Transverse colon (tissue), 4 donors: Measurements from ENCODE around the gene SLC35F2. TPM values are rescaled to one million over a fixed set of nuclear protein-coding genes. Genes with fewer than 3 reads are reported as not detected.
A peak's percentile ranks its signal among the peaks of the same experiment; 100 is the strongest.

Source experiments
- DNase-seq: peaks from one replicate; pipeline ENCODE4 v3.0.0-alpha.2; 2019
- H3K27ac ChIP-seq, 4 donors: fragments of 200-600 bp; sonication (generic); 2 replicates each; pipeline ENCODE4 v1.5.1; 2016 to 2018; ENCODE audit warnings: inconsistent platforms in 4 of 4
- H3K27me3 ChIP-seq: fragments of 200-600 bp; sonication (generic); 2 replicates; pipeline ENCODE4 v1.5.1; 2017; ENCODE audit warnings: inconsistent platforms
- H3K36me3 ChIP-seq, 4 donors: fragments of 200-600 bp; sonication (generic); 2 replicates each; pipeline ENCODE4 v1.5.1; 2017 to 2019; ENCODE audit warnings: inconsistent platforms in 4 of 4
- H3K4me1 ChIP-seq, 4 donors: fragments of 200-600 bp; sonication (generic); 2 replicates each; pipeline ENCODE4 v1.5.1; 2017 to 2020; ENCODE audit warnings: inconsistent platforms in 4 of 4
- H3K4me3 ChIP-seq, 4 donors: fragments of 200-600 bp; sonication (generic); 1 replicate in 1 of 4; 2 replicates in 3 of 4; pipeline versions ENCODE4 v1.5.1 to v1.6.1; 2017 to 2019; ENCODE audit warnings: inconsistent platforms in 4 of 4
- H3K9me3 ChIP-seq, 2 donors: fragments of 200-600 bp; sonication (generic); 2 replicates each; pipeline ENCODE4 v1.5.1; 2017 to 2019; ENCODE audit warnings: inconsistent platforms in 2 of 2
- CTCF ChIP-seq, 5 experiments: fragments of 200-600 bp in 3 of 5; fragments of 450-650 bp in 2 of 5; sonication (generic) in 3 of 5; IDR thresholded peaks; 1 replicate in 2 of 5; 2 replicates in 3 of 5; pipeline ENCODE4 v1.5.1; 2016 to 2017; ENCODE audit warnings: antibody characterized with exemption in 5 of 5, inconsistent platforms in 3 of 5, mild to moderate bottlenecking in 2 of 5, moderate library complexity in 1 of 5
- EP300 ChIP-seq: sonication (generic); formaldehyde crosslinking; IDR thresholded peaks from one replicate; pipeline ENCODE4 v1.6.1; 2017; ENCODE audit warnings: antibody characterized with exemption, low read depth
- POLR2A ChIP-seq: fragments of 450-650 bp; IDR thresholded peaks from one replicate; pipeline ENCODE4 v1.6.1; 2016; ENCODE audit warnings: antibody characterized with exemption, mild to moderate bottlenecking, moderate library complexity
- POLR2AphosphoS5 ChIP-seq, 3 donors: sonication (generic); formaldehyde crosslinking; IDR thresholded peaks; one replicate each; pipeline ENCODE4 v1.6.1; 2016; ENCODE audit warnings: antibody characterized with exemption in 3 of 3
- WGBS, 2 donors: methylation state at CpG; one replicate each; pipeline ENCODE4 v1.1.5; 2018; ENCODE audit warnings: low coverage in 1 of 2; 5-methylcytosine and 5-hydroxymethylcytosine counted together
- in situ Hi-C, 4 donors: fragments of 200-750 bp; cut with MboI; loops; one replicate each; pipeline versions ENCODE4 v1.15.0 to v1.15.1; 2017; ENCODE audit warnings: low sequenced_read_pairs in 3 of 4, low pct_ligation_motif_present in 1 of 4, low pct_unique_long_range_greater_than_20kb in 1 of 4
- intact Hi-C: fragments of 100-400 bp; cut with DNase I; formaldehyde crosslinking; loops from one replicate; pipeline ENCODE4 v1.15.1; 2023; ENCODE audit warnings: low total_unique reads
- total RNA-seq, 4 donors: library from RNA; depleted of rRNA; stranded (reverse); fragments of >200 nt; gene quantifications; one replicate each; pipeline ENCODE4 v1.1.0, GENCODE V29; 2016

SLC35F2 gene, protein sequence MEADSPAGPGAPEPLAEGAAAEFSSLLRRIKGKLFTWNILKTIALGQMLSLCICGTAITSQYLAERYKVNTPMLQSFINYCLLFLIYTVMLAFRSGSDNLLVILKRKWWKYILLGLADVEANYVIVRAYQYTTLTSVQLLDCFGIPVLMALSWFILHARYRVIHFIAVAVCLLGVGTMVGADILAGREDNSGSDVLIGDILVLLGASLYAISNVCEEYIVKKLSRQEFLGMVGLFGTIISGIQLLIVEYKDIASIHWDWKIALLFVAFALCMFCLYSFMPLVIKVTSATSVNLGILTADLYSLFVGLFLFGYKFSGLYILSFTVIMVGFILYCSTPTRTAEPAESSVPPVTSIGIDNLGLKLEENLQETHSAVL
- total RNA-seq, result 10 to 100 TPM in 3 of 4 donors, 1 to 10 TPM in 1; 2.2 to 29.2 (median 18.8) TPM

- in situ Hi-C loops (no loop called here), intact Hi-C loops (no loop called here)
- TF ChIP-seq POLR2AphosphoS5 (IDR thresholded peaks at IDR 0.05), result peak; percentile 59 to 87 (median 60)
- TF ChIP-seq CTCF (IDR thresholded peaks at IDR 0.05), result no peak
- peak; percentile 80 for TF ChIP-seq POLR2A
- TF ChIP-seq EP300, result no peak
- Histone ChIP-seq H3K4me3 (peak within 1 kb of the TSS; percentile 65 to 79 (median 74)), H3K36me3 (no peaks in the 10 kb centered on the region), H3K4me1 (peaks cover 0 to 31% (median 0%) of the 10 kb centered on the region in 4 donors), H3K9me3 (no peaks in the 10 kb centered on the region), H3K27ac (peak within 1 kb of the TSS; percentile 85 to 89 (median 86)), H3K27me3 (no peaks in the 10 kb centered on the region)
- peak; percentile 85 for DNase-seq
- WGBS, 2 donors, result 1% methylated on average over 73 of the region's 73 CpGs; no CpG with 5 or more reads in 1 of the 2 donors
These were observed at the start of gene SLC35F2 for GRCh38 chr11:107858217-107859070. Gene SLC35F2 (minus strand): TSS chr11:107858787. CDS start chr11:107858767, 20 bp downstream.

DNA sequence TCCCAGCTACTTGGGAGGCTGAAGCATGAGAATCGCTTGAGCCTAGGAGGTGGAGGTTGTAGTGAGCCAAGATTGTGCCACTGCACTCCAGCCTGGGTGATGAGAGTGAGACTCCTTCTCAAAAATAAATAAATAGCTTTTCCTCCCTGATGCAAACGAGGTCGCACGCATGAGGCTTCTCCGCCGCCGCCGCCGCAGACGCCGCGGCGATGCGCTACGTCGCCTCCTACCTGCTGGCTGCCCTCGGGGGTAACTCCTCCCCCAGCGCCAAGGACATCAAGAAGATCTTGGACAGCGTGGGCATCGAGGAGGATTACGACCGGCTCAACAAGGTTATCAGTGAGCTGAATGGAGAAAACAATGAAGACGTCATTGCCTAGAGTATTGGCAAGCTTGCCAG, 49.6 kb upstream of the SLC35F2 start:
- intact Hi-C loops (no loop called here), in situ Hi-C loops (no loop called here)
- H3K27ac ChIP-seq, result no peak overlapping the region
- H3K4me1 ChIP-seq, result no peaks in the 10 kb centered on the region
- H3K9me3 ChIP-seq, result no peaks in the 10 kb centered on the region
- no peak for TF ChIP-seq POLR2AphosphoS5 (IDR thresholded peaks at IDR 0.05)
- TF ChIP-seq CTCF (IDR thresholded peaks at IDR 0.05), result no peak
- no peak for TF ChIP-seq EP300
- TF ChIP-seq POLR2A, result no peak
- H3K36me3 ChIP-seq, result no peaks in the 10 kb centered on the region
- H3K27me3 ChIP-seq, result no peaks in the 10 kb centered on the region
- no peak for DNase-seq
- 84 to 85% methylated on average over 13 to 23 of the region's 23 CpGs for WGBS, 2 donors
- H3K4me3 ChIP-seq, result no peak overlapping the region

DNA sequence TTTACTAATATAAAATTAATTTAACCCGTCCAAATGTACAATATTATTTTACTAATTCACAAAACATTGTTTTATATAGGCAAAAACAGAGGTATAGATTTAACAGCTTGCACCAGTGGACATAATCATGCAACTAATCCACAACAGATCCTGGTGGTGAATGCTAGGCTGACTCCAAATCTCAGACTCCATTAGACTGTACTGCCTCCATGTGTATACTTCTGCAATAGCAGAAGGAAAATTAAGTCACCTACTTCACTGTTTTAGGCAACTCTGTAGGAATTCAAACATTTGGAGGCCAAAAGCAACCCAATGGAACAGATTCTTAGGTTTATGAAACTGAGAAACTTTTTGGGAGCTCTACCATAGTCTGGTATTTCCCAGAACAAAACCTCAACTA, 39.7 kb upstream of the SLC35F2 start:
- no peaks in the 10 kb centered on the region for H3K4me1 ChIP-seq
- in situ Hi-C loops (loop anchor here in 1 of 4 donors (10.0 kb wide), 1 partner anchor 153 kb away; no protein-coding TSS in a partner anchor), intact Hi-C loops (no loop called here)
- 14 to 38% methylated on average over 1 of the region's 1 CpG for WGBS, 2 donors
- H3K27ac ChIP-seq, result no peak overlapping the region
- TF ChIP-seq EP300, result no peak
- no peak for TF ChIP-seq POLR2A
- peak; percentile 42 to 67 (median 48) for TF ChIP-seq CTCF (IDR thresholded peaks at IDR 0.05)
- no peaks in the 10 kb centered on the region for H3K27me3 ChIP-seq
- H3K9me3 ChIP-seq, result no peaks in the 10 kb centered on the region
- DNase-seq, result no peak
- no peaks in the 10 kb centered on the region for H3K36me3 ChIP-seq
- H3K4me3 ChIP-seq, result no peak overlapping the region
